Stimulated activated CD8-positive, alpha-beta memory T cell treated with anti-CD3 and anti-CD28 coated beads, Interleukin-4, amount 100 ng/mL, for 24 hours (primary cell): ENCODE results near the gene TADA1.
"Not testable (repeated sequence)": the region's sequence is repeated elsewhere in the genome, so short reads cannot be mapped to it uniquely, and the experiment has no call there.

Source experiments
- DNase-seq: peaks from one replicate; pipeline ENCODE4 v3.0.0-alpha.2; 2020; ENCODE audit warnings: low read depth

TADA1 gene

GRCh38 chr1:166889776-166890175 lies 13.7 kb upstream of the TADA1 start:
- no peak for DNase-seq

DNA sequence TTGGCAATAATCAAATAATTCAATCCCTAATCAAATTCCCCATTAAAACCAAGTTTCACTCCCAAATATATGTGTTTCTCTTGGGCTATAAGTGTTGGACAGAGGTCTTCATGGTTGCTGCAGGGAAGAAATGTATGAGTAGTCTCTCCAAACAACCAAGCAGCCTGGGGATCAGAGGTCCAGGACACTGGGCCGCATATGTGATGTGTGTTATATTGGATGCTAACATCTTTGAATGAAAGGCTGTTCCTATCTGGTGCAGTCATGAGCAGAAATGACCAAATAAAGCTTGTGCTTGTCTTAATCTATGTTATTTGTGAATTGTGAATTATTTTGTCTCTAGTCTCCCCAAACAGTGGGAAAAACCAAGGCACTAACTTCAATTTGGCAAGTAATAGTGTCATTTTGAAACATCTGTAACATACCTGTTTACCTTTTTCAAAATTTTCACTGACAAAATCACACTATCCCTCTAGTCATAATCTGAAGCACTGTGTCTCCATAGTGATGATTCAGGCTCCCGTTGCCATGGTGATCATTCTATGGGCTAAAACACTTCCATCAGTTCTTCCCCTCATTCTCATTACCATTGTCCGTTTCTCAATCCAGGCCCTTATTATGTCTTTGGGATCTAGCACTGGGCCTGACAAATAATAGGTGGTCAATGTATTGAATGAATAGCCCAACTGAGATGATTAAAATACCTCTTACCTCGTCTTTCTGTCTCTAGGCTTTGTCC lies 12.5 kb upstream of the TADA1 start:
- no peak for DNase-seq

DNA sequence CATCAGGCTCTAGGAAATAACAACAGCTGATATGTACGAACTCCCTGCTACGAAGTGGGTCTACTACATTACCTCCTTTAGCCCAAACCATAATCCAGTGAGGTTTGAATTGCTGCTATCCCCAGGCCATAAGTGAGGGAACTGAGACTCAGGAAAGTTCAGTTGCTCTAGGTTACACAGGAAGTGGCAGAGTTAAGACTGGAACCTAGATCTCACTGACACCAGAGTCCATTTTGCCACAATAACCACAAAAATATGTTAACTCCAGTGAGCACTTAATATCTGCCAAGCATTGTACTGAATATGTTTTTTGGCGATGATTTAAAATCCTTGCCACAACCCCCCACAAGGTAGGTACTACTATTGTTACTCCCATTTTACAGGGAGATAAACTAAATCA lies 8.9 kb upstream of the TADA1 start:
- DNase-seq: no peak

- no peak for DNase-seq
These were observed 8.1 kb upstream of the TADA1 start for GRCh38 chr1:166884040-166884642.

- DNase-seq: no peak
These were observed 6.8 kb upstream of the TADA1 start for GRCh38 chr1:166882893-166883292.

GRCh38 chr1:166878173-166878917 lies 2.3 kb upstream of the TADA1 start:
- DNase-seq: not testable (repeated sequence)

DNA sequence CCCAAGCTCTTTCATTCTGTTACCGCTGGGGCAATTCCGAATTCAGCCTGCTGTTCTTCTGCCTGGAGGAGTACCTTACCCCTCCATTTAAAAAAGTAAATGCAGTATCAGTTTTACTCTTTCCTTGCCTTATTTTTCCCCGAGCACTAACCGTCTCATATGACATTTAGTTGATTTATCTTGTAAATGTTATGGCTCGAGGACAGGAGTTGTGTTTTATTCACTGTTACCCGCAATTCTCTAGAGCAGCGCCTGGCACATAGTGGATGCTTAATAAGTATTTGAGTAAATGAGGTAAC lies 425 bp upstream of the TADA1 start:
- DNase-seq: no peak

GRCh38 chr1:166875302-166875733 lies 746 bp downstream of the TADA1 start:
- no peak for DNase-seq

DNA sequence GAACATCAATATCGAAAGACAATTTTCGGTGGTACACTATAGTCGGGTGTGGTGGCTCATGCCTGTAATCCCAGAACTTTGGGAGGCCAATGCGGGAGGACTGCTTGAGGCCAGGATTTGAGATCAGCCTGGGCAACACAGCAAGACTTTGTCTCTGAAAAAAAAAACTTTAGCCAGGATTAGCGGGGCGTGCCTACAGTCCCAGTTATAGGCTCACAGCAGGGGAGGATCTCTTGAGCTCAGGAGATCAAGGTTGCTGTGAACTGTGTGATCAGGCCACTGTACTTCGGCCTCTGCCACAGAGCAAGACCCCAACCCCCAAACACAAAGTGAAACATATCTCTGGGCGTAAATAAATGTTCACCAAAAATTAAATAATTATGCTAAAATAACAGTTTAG lies 1.6 kb downstream of the TADA1 start:
- DNase-seq: no peak

DNA sequence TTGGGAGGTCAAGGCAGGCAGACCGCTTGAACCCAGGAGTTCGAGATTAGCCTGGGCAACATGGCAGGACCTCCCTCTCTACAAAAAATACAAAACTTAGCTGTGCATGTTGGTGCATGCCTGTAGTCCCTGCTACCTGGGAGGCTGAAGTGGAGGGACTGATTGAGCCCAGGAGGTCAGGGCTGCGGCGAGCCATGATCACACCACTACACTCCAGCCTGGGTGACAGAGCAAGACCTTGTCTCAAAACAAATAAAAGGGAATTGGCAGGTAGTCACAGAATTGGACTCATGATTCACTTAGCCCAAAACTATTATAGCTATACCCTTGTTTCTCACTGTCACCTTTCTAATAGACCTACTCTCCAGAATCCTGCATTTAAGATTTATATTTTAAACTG lies 5.5 kb downstream of the TADA1 start:
- DNase-seq: no peak

GRCh38 chr1:166869318-166870099 lies 6.6 kb downstream of the TADA1 start:
- DNase-seq: no peak

DNA sequence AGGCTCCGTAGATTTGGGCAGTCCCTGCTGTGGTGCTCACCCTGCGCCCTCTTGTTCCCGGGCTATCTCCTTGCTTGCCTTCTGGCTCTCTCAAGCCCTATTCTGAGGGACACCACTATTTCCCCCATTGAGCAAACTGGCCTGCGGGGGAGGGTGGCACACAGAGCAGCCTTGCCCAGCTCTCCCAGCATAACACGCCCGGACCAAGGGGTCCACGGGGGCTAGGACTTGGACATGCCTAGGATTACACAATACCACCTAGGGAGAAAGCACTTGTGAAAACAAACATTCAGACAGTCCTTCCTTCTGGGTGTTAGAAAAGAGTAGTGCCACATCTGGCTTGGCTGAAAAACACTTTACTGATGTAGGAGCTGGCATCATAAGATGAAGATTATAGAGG lies 7.4 kb downstream of the TADA1 start:
- no peak for DNase-seq

DNA sequence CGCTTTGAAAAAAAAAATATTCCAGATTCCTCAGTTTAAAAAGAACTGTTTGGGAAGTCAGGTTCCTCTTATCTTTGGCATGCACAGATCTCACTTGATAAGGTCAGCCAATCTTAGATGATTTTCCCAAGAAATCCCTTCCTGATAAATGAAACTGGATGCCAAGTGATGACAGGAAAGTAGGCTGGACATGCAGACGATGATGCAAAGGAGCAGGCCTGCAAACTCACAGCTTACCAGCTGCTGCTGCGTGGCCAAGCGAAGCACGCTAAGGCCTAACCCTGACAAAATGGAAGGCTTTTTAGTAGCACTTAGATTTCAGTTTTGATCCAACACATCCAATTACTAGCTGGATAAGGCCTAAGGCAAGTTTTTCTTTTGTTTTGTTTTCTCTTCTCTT lies 10.1 kb downstream of the TADA1 start:
- DNase-seq: no peak

DNA sequence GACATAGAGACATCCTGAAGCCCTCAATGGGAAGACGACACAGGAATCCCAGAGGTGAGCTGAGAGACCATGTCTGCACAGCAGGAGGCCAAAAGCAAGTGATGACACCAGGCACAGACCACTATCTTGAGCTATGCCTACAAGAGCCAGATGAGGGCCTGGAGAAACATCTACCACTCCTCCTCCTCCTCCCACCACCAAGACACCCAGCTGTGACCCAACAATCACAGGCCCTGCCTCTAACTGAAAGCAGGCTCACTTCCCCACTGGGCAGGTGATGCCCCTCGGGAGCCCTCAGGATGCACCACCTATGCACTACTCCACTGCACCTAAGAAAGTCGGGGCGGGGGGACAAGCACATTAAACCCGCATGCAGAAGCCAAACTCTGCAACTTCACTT lies 16.5 kb downstream of the TADA1 start:
- DNase-seq: no peak

DNA sequence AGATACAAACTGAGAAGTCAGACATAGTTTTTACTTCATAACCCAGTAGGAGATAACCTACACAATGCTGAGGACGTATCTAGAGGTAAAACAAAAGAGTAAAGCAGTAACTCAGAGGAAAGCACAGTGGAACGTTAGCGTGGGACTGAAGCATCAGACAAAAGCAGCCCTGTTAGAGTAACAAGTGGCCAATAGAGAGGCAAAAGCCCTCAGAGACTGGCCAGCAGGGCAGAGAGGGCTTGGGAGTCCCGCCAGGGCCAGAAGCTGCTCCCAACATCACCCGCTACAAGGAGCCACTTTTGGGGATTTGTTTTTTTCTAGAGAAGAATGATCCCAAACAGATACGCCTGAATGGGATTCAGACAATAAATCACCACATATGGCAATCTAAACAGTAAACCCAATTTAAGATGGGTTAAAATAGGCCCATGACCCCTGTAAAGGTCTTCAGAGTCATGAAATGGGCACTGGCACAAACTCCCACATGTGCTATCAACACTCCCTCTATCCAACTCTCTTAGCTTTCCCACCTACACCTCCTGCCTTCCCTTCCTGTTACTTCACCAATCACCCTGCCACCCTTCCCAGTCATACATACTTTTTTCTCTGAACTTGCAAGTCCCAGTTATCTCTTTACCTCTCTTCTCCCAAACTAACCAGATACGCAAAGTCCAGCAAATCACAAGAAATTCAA lies 17.2 kb downstream of the TADA1 start:
- DNase-seq: no peak

GRCh38 chr1:166857995-166858394 lies 18.1 kb downstream of the TADA1 start:
- no peak for DNase-seq

- DNase-seq: no peak
These were observed 20.5 kb downstream of the TADA1 start for GRCh38 chr1:166855558-166855957.

DNA sequence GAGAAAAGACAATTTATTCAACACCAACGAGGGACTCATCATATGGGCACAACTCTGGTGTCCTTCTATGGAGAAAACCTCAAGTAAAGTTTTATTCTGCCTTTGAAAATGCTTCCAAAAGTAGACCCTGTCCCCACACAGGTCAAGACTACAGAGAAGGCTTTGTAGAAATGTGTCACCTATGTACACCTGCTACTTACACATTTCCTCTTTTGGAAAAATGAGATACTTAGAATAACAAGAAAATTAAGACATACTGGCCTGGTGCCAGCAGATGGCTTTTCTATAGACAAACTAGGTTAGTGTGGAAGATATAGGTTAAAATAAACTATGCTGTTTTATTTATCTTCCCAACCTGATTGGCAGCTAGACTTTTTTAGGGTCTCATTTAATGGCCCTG lies 23.1 kb downstream of the TADA1 start:
- DNase-seq: no peak

DNA sequence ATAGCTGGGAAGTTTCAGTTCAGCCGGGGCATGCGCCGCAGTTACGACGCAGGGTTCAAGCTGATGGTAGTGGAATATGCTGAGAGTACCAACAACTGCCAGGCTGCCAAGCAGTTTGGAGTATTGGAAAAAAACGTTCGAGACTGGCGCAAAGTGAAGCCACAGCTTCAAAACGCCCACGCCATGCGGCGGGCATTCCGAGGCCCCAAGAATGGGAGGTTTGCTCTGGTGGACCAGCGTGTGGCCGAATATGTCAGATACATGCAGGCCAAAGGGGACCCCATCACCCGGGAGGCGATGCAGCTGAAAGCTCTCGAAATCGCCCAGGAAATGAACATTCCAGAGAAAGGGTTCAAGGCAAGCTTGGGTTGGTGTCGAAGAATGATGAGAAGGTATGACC lies 26.9 kb downstream of the TADA1 start:
- DNase-seq: no peak

DNA sequence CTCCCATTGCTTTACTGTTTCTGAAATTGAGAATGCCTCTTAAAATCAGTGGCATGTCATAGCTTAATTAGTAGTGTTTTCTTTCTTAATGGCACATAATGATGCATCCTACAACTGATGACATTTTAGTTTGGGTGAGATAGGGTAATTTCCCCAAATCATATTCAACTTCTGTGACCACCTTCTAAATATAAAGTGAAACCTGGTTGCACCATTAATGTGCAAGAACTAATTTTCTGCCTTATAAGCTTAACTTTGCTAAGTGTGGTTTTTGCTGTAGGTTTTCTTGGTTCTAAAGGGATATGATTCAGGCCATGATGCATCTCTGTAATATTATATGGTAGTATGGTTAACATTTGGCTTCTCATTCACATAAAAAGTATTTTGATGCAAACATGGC lies 27.9 kb downstream of the TADA1 start:
- no peak for DNase-seq

- no peak for DNase-seq
These were observed 31.3 kb downstream of the TADA1 start for GRCh38 chr1:166844791-166845190.
